ENCODE results near the gene MSI2. TPM values are rescaled to one million over a fixed set of nuclear protein-coding genes. Genes with fewer than 3 reads are reported as not detected.

MSI2 gene
- total RNA-seq, 2 experiments from 2014 or later = 131 to 164 TPM

GRCh38 chr17:57270801-57271245 lies 14.5 kb downstream of the MSI2 start:
- Histone ChIP-seq H3K79me2 (ENCODE audit: insufficient read depth, low read depth, low read length) (no peaks in the 10 kb centered on the region), H3K4me3 (ENCODE audit: low read depth, low read length, poor library complexity, severe bottlenecking) (no peak overlapping the region), H3K4me2 (ENCODE audit: low read length) (no peak overlapping the region), H2AFZ (ENCODE audit: low read length) (no peak overlapping the region), H3K9me2 (ENCODE audit: insufficient read depth, low read length) (no peaks in the 10 kb centered on the region), H3K9me3 (ENCODE audit: low read length) (no peaks in the 10 kb centered on the region), H3K27ac (ENCODE audit: low read depth, low read length, poor library complexity, severe bottlenecking) (no peak overlapping the region), H4K20me1 (ENCODE audit: insufficient read depth, low read length) (no peaks in the 10 kb centered on the region), H3K36me3 (ENCODE audit: insufficient read depth, low read length) (peaks cover 94% of the 10 kb centered on the region), H3K4me1 (ENCODE audit: insufficient read depth, low read length, poor library complexity, severe bottlenecking) (no peaks in the 10 kb centered on the region)
- ChIA-PET CTCF (ENCODE audit: unreplicated experiment) (interaction anchor here (1.2 kb wide), 1 partner anchor 8 kb away, joined by 3 read pairs; no protein-coding TSS in a partner anchor), POLR2A (interaction anchor here (0.7 to 1.4 kb wide), 5 partner anchors 9 to 130 kb away, joined by 3 to 5 read pairs (median 3); no protein-coding TSS in a partner anchor)
- intact Hi-C loops (cut with micrococcal nuclease; ENCODE audit: unreplicated experiment) = no loop called here
- no TSS peak for BruUV-seq (replicated peaks)
- DNase-seq (ENCODE audit: low spot score) = no peak
- TF ChIP-seq EZH2phosphoT487 (IDR thresholded peaks at IDR 0.05; ENCODE audit: borderline replicate concordance, low read depth, low read length) (no peak), CTCF (conservative IDR thresholded peaks at IDR 0.05; ENCODE audit: low read length) (no peak)

GRCh38 chr17:57271821-57272220 lies 15.5 kb downstream of the MSI2 start:
- intact Hi-C loops (cut with micrococcal nuclease; ENCODE audit: unreplicated experiment) = no loop called here
- CTCF ChIA-PET (ENCODE audit: unreplicated experiment) = no interaction called here
- no peak overlapping the region for H2AFZ ChIP-seq (ENCODE audit: low read length)

More at GRCh38 chr17:57271821-57272220, 15.5 kb downstream of the MSI2 start:
- no peak for DNase-seq (ENCODE audit: low spot score)
- peaks cover 96% of the 10 kb centered on the region for H3K36me3 ChIP-seq (ENCODE audit: insufficient read depth, low read length)
- no peaks in the 10 kb centered on the region for H3K4me1 ChIP-seq (ENCODE audit: insufficient read depth, low read length, poor library complexity, severe bottlenecking)
- no peak overlapping the region for H3K4me2 ChIP-seq (ENCODE audit: low read length)
- H3K9me2 ChIP-seq (ENCODE audit: insufficient read depth, low read length) = no peaks in the 10 kb centered on the region
- POLR2A ChIA-PET = interaction anchor here (0.6 kb wide), 1 partner anchor 15 kb away, joined by 3 read pairs; no protein-coding TSS in a partner anchor
- H3K27ac ChIP-seq (ENCODE audit: low read depth, low read length, poor library complexity, severe bottlenecking) = no peak overlapping the region
- no peak overlapping the region for H3K4me3 ChIP-seq (ENCODE audit: low read depth, low read length, poor library complexity, severe bottlenecking)
- no peaks in the 10 kb centered on the region for H3K79me2 ChIP-seq (ENCODE audit: insufficient read depth, low read depth, low read length)
- H4K20me1 ChIP-seq (ENCODE audit: insufficient read depth, low read length) = no peaks in the 10 kb centered on the region
- no peak for TF ChIP-seq EZH2phosphoT487 (IDR thresholded peaks at IDR 0.05; ENCODE audit: borderline replicate concordance, low read depth, low read length)
- 0 out of 2 replicates have a peak, but pooled peaks have one; percentile 9 for TF ChIP-seq CTCF (conservative IDR thresholded peaks at IDR 0.05; ENCODE audit: low read length)
- no peaks in the 10 kb centered on the region for H3K9me3 ChIP-seq (ENCODE audit: low read length)
- no TSS peak for BruUV-seq (replicated peaks)
